ENCODE results near the gene NTRK2. TPM values are rescaled to one million over a fixed set of nuclear protein-coding genes. Genes with fewer than 3 reads are reported as not detected.

Gene NTRK2
- total RNA-seq, 1 donor from 2014 or later = 4.6 TPM

- no peaks in the 10 kb centered on the region for H3K79me2 ChIP-seq (ENCODE audit: insufficient read depth, low read length)
- H3K27ac ChIP-seq (ENCODE audit: low read depth, low read length) = no peak overlapping the region
- no peak overlapping the region for H3K4me2 ChIP-seq (ENCODE audit: low read length)
- no peak overlapping the region for H3K4me3 Mint-ChIP-seq (ENCODE audit: unreplicated experiment)
- no peak overlapping the region for H3K9ac ChIP-seq (ENCODE audit: low read length)
- H3K9me3 Mint-ChIP-seq (ENCODE audit: unreplicated experiment) = peaks cover 3% of the 10 kb centered on the region
- no peak overlapping the region for H3K4me3 ChIP-seq (ENCODE audit: insufficient read depth, low read depth, low read length)
- no peaks in the 10 kb centered on the region for H3K4me1 ChIP-seq (ENCODE audit: insufficient read depth, low read length)
- H3K27me3 Mint-ChIP-seq (ENCODE audit: low read depth, unreplicated experiment) = peaks cover 6% of the 10 kb centered on the region
- TF ChIP-seq EZH2 (IDR thresholded peaks at IDR 0.05; ENCODE audit: insufficient read depth, low read length) = no peak
- no peak for TF ChIP-seq CTCF (IDR thresholded peaks at IDR 0.05; ENCODE audit: insufficient read depth, low read depth, low read length)
- FAIRE-seq (no peak), DNase-seq (ENCODE audit: low read depth) (no peak)
- H4K20me1 ChIP-seq (ENCODE audit: insufficient read depth, low read length) = no peaks in the 10 kb centered on the region
- H3K9me3 ChIP-seq (ENCODE audit: insufficient read depth, low read depth, low read length) = no peaks in the 10 kb centered on the region
- H3K36me3 ChIP-seq (ENCODE audit: insufficient read depth, low read length) = no peaks in the 10 kb centered on the region
- H3K27ac Mint-ChIP-seq (ENCODE audit: unreplicated experiment) = no peak overlapping the region
- H3K36me3 Mint-ChIP-seq (ENCODE audit: low read depth, unreplicated experiment) = no peaks in the 10 kb centered on the region
- H3K27me3 ChIP-seq (ENCODE audit: insufficient read depth, low read length) = no peaks in the 10 kb centered on the region
- no peak overlapping the region for H2AFZ ChIP-seq (ENCODE audit: low read depth, low read length)
- no peaks in the 10 kb centered on the region for H3K4me1 Mint-ChIP-seq (ENCODE audit: low read depth, unreplicated experiment)
Measured at GRCh38 chr9:84925225-84925872, 255.8 kb downstream of the NTRK2 start.

- DNase-seq (ENCODE audit: low read depth) (no peak), FAIRE-seq (no peak)
- H3K4me2 ChIP-seq (ENCODE audit: low read length) = no peak overlapping the region
- H3K27ac ChIP-seq (ENCODE audit: low read depth, low read length) = no peak overlapping the region
- TF ChIP-seq EZH2 (IDR thresholded peaks at IDR 0.05; ENCODE audit: insufficient read depth, low read length) (no peak), CTCF (IDR thresholded peaks at IDR 0.05; ENCODE audit: insufficient read depth, low read depth, low read length) (no peak)
- no peaks in the 10 kb centered on the region for H3K9me3 ChIP-seq (ENCODE audit: insufficient read depth, low read depth, low read length)
- no peak overlapping the region for H2AFZ ChIP-seq (ENCODE audit: low read depth, low read length)
- no peak overlapping the region for H3K27ac Mint-ChIP-seq (ENCODE audit: unreplicated experiment)
- H3K4me1 ChIP-seq (ENCODE audit: insufficient read depth, low read length) = no peaks in the 10 kb centered on the region
- no peak overlapping the region for H3K4me3 ChIP-seq (ENCODE audit: insufficient read depth, low read depth, low read length)
- peaks cover 4% of the 10 kb centered on the region for H3K9me3 Mint-ChIP-seq (ENCODE audit: unreplicated experiment)
- no peaks in the 10 kb centered on the region for H3K4me1 Mint-ChIP-seq (ENCODE audit: low read depth, unreplicated experiment)
- no peaks in the 10 kb centered on the region for H3K36me3 ChIP-seq (ENCODE audit: insufficient read depth, low read length)
- H3K9ac ChIP-seq (ENCODE audit: low read length) = no peak overlapping the region
- H3K27me3 Mint-ChIP-seq (ENCODE audit: low read depth, unreplicated experiment) = peaks cover 6% of the 10 kb centered on the region
- H3K27me3 ChIP-seq (ENCODE audit: insufficient read depth, low read length) = no peaks in the 10 kb centered on the region
- H3K79me2 ChIP-seq (ENCODE audit: insufficient read depth, low read length) = no peaks in the 10 kb centered on the region
- no peaks in the 10 kb centered on the region for H4K20me1 ChIP-seq (ENCODE audit: insufficient read depth, low read length)
- no peak overlapping the region for H3K4me3 Mint-ChIP-seq (ENCODE audit: unreplicated experiment)
- H3K36me3 Mint-ChIP-seq (ENCODE audit: low read depth, unreplicated experiment) = no peaks in the 10 kb centered on the region
Measured at GRCh38 chr9:84926793-84927192, 257.3 kb downstream of the NTRK2 start.

DNA sequence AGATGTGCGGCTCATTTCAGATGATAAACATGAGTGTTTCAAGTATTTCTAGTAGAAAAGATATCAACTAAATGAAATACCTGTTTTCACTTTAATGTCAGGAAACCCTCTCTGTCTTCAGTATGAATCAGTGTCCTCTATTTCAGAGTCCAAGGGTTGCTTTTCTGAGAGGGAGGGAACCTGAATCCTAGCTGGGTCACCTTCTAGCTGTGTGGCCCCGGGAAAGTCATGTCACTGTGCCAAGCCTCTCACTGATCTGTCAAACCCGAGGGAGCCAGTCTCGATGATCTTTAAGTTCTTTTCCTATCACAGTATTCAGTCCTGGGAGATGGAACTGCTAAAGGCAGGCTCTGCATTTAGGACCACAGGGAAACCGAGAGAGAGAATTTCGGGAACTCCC, 258.9 kb downstream of the NTRK2 start:
- no peak for FAIRE-seq
- H2AFZ ChIP-seq (ENCODE audit: low read depth, low read length) = no peak overlapping the region
- H3K79me2 ChIP-seq (ENCODE audit: insufficient read depth, low read length) = no peaks in the 10 kb centered on the region
- Mint-ChIP-seq H3K27me3 (ENCODE audit: low read depth, unreplicated experiment) (peaks cover 6% of the 10 kb centered on the region), H3K27ac (ENCODE audit: unreplicated experiment) (no peak overlapping the region), H3K4me1 (ENCODE audit: low read depth, unreplicated experiment) (no peaks in the 10 kb centered on the region), H3K9me3 (ENCODE audit: unreplicated experiment) (peaks cover 4% of the 10 kb centered on the region), H3K4me3 (ENCODE audit: unreplicated experiment) (no peak overlapping the region), H3K36me3 (ENCODE audit: low read depth, unreplicated experiment) (no peaks in the 10 kb centered on the region)
- H3K4me2 ChIP-seq (ENCODE audit: low read length) = no peak overlapping the region
- no peaks in the 10 kb centered on the region for H3K9me3 ChIP-seq (ENCODE audit: insufficient read depth, low read depth, low read length)
- H3K4me3 ChIP-seq (ENCODE audit: insufficient read depth, low read depth, low read length) = no peak overlapping the region
- no peaks in the 10 kb centered on the region for H3K27me3 ChIP-seq (ENCODE audit: insufficient read depth, low read length)
- no peak for TF ChIP-seq CTCF (IDR thresholded peaks at IDR 0.05; ENCODE audit: insufficient read depth, low read depth, low read length)
- TF ChIP-seq EZH2 (IDR thresholded peaks at IDR 0.05; ENCODE audit: insufficient read depth, low read length) = no peak
- H3K36me3 ChIP-seq (ENCODE audit: insufficient read depth, low read length) = no peaks in the 10 kb centered on the region
- DNase-seq (ENCODE audit: low read depth) = no peak
- H3K9ac ChIP-seq (ENCODE audit: low read length) = no peak overlapping the region
- H3K27ac ChIP-seq (ENCODE audit: low read depth, low read length) = no peak overlapping the region
- no peaks in the 10 kb centered on the region for H3K4me1 ChIP-seq (ENCODE audit: insufficient read depth, low read length)
- H4K20me1 ChIP-seq (ENCODE audit: insufficient read depth, low read length) = no peaks in the 10 kb centered on the region
